ENCODE data around the gene MTMR8.

MTMR8 gene

DNA sequence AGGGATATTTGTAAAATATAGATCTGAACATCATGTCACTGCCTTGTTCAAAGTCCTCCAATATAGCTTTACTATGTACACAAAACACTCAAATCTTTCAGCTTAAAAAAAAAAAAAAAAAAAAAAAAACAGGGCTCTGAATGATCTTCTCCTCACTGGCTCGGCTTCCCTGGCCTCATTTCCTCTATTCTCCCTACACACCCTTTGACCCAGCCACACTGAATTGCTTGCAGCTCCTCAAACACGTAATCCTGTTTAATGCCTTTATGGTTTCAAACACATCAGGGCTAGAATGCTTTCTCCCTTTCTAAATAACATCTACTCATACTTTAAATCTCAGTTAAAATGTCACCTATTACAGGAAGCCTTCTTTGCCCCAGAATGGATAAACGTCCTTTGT lies 60.8 kb downstream of the MTMR8 start:
- ChIA-PET CTCF (no interaction called here), POLR2A (no interaction called here)
- DNase-seq (ENCODE audit: extremely low spot score) = no peak
- TF ChIP-seq, protein P1, sequence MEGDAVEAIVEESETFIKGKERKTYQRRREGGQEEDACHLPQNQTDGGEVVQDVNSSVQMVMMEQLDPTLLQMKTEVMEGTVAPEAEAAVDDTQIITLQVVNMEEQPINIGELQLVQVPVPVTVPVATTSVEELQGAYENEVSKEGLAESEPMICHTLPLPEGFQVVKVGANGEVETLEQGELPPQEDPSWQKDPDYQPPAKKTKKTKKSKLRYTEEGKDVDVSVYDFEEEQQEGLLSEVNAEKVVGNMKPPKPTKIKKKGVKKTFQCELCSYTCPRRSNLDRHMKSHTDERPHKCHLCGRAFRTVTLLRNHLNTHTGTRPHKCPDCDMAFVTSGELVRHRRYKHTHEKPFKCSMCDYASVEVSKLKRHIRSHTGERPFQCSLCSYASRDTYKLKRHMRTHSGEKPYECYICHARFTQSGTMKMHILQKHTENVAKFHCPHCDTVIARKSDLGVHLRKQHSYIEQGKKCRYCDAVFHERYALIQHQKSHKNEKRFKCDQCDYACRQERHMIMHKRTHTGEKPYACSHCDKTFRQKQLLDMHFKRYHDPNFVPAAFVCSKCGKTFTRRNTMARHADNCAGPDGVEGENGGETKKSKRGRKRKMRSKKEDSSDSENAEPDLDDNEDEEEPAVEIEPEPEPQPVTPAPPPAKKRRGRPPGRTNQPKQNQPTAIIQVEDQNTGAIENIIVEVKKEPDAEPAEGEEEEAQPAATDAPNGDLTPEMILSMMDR (IDR thresholded peaks at IDR 0.05; ENCODE audit: control extremely low read depth, extremely low read depth, low read depth, missing control alignments) = no peak

- TF ChIP-seq, protein P1 (IDR thresholded peaks at IDR 0.05; ENCODE audit: control extremely low read depth, extremely low read depth, low read depth, missing control alignments) = no peak
- ChIA-PET CTCF (no interaction called here), POLR2A (no interaction called here)
- DNase-seq (ENCODE audit: extremely low spot score) = no peak
Observed at GRCh38 chrX:64330284-64330683, 65.0 kb downstream of the MTMR8 start.

DNA sequence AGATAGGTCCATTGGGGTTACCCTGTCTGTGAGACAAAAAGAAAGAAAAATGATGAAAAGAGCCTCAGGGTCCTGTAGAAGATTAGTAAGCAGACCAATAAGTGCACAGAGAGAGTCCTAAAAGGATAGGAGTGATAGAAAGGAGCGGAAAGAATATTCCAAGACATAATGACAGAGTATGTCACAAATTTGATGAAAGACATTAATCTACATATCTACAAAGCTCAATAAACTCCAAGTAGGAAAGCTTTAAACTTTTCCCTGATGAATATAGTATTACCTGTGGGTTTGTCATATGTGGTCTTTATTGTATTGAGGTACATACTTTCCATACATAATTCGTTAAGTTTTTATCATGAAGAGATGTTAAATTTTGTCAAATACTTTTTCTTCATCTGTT lies 73.7 kb downstream of the MTMR8 start:
- CTCF ChIA-PET = no interaction called here
- TF ChIP-seq, protein P1 (IDR thresholded peaks at IDR 0.05; ENCODE audit: control extremely low read depth, extremely low read depth, low read depth, missing control alignments) = no peak
- DNase-seq (ENCODE audit: extremely low spot score) = no peak
- POLR2A ChIA-PET = no interaction called here

DNA sequence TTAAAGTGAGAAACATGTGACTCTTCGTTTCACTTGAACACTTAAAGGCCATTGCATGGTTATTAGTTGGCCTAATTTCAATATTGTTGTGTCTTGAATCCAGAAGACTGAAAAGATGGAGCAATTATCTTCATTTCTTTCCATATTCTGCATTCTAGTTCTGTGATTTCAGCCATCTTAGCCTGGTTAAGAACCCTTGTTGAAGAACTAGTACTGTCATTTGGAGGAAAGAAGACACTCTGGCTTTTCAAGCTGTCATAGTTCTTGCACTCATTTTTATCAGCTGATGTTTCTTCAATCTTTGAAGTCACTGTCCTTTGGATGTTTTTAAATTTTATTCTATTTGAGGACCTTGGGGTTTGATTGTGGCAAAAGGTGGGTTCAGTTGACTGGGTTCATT lies 81.6 kb downstream of the MTMR8 start:
- DNase-seq (ENCODE audit: extremely low spot score) = no peak
- CTCF ChIA-PET = no interaction called here
- TF ChIP-seq, protein P1 (IDR thresholded peaks at IDR 0.05; ENCODE audit: control extremely low read depth, extremely low read depth, low read depth, missing control alignments) = no peak
- POLR2A ChIA-PET = no interaction called here

- ChIA-PET CTCF (no interaction called here), POLR2A (no interaction called here)
- TF ChIP-seq, protein P1 (IDR thresholded peaks at IDR 0.05; ENCODE audit: control extremely low read depth, extremely low read depth, low read depth, missing control alignments) = no peak
- no peak for DNase-seq (ENCODE audit: extremely low spot score)
Observed at GRCh38 chrX:64306712-64307111, 88.5 kb downstream of the MTMR8 start.

DNA sequence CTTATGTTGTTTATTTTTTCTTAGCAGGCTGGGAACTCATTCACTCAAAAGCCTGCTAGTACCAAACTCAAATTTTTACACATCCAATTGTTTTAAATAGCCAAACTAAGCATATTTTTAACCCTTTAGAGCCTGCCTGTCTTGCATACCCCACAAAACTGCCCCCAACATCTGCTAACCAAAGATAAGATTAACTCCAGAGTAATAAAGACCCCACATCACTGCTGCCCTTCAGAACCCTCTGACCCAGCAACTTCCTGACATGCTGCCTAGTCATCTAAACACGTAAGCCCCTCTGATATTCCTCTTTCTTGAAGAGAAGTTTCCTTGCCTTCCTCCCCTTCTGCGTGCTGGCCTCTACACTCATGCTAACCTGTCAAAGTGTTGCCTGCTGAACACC lies 104.1 kb downstream of the MTMR8 start:
- DNase-seq (ENCODE audit: extremely low spot score) = no peak
- POLR2A ChIA-PET = no interaction called here
- TF ChIP-seq, protein P1 (IDR thresholded peaks at IDR 0.05; ENCODE audit: control extremely low read depth, extremely low read depth, low read depth, missing control alignments) = no peak
- CTCF ChIA-PET = no interaction called here

DNA sequence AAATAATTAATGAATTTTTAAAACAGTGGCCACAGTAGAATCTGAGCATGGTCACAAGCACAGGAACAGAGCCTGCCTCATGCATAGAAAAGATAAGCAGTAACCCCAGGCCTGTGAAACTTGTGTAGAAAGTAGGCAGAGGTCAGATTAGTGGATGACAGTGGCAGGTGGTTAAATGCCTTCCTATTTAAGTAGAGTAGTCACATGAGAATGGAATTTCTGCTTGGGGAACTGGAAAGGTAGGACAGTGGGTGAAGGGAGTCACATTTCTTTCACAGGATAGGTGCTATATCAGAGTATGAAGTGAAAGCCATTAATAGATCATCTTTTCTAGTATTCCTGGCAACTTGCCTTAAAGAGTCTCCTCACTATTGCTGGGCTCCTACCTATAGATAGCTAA lies 130.0 kb downstream of the MTMR8 start:
- ChIA-PET POLR2A (no interaction called here), CTCF (no interaction called here)
- TF ChIP-seq, protein P1 (IDR thresholded peaks at IDR 0.05; ENCODE audit: control extremely low read depth, extremely low read depth, low read depth, missing control alignments) = no peak
- DNase-seq (ENCODE audit: extremely low spot score) = no peak
